GM21360 (cell line): ENCODE measurements around the gene ZNRF2.

Experiments
- ATAC-seq: cut with Tn5 transposase; IDR thresholded peaks from one replicate; pipeline ENCODE4 v1.9.1; 2021; ENCODE audit warnings: mild to moderate bottlenecking, moderate library complexity; ENCODE audit not compliant: unreplicated experiment

Gene ZNRF2

GRCh38 chr7:30403477-30403876, 119.1 kb downstream of the ZNRF2 start:
- ATAC-seq: no peak

- no peak for ATAC-seq
These were observed 120.8 kb downstream of the ZNRF2 start for GRCh38 chr7:30405179-30405578.

- no peak for ATAC-seq
These were observed 122.4 kb downstream of the ZNRF2 start for GRCh38 chr7:30406664-30407425.

GRCh38 chr7:30411173-30411572, 126.8 kb downstream of the ZNRF2 start:
- no peak for ATAC-seq

GRCh38 chr7:30411897-30412296, 127.5 kb downstream of the ZNRF2 start:
- no peak for ATAC-seq

GRCh38 chr7:30412782-30413504, 128.5 kb downstream of the ZNRF2 start:
- no peak for ATAC-seq

GRCh38 chr7:30413864-30414263, 129.5 kb downstream of the ZNRF2 start:
- ATAC-seq: no peak
